GM19467 (cell line): ENCODE measurements around the gene NCOA4.
"Not testable (repeated sequence)": the region's sequence is repeated elsewhere in the genome, so short reads cannot be mapped to it uniquely, and the experiment has no call there.

Experiments
- ATAC-seq: cut with Tn5 transposase; IDR thresholded peaks from one replicate; pipeline ENCODE4 v1.9.1; 2021; ENCODE audit warnings: mild to moderate bottlenecking, moderate library complexity; ENCODE audit not compliant: unreplicated experiment

NCOA4 gene

DNA sequence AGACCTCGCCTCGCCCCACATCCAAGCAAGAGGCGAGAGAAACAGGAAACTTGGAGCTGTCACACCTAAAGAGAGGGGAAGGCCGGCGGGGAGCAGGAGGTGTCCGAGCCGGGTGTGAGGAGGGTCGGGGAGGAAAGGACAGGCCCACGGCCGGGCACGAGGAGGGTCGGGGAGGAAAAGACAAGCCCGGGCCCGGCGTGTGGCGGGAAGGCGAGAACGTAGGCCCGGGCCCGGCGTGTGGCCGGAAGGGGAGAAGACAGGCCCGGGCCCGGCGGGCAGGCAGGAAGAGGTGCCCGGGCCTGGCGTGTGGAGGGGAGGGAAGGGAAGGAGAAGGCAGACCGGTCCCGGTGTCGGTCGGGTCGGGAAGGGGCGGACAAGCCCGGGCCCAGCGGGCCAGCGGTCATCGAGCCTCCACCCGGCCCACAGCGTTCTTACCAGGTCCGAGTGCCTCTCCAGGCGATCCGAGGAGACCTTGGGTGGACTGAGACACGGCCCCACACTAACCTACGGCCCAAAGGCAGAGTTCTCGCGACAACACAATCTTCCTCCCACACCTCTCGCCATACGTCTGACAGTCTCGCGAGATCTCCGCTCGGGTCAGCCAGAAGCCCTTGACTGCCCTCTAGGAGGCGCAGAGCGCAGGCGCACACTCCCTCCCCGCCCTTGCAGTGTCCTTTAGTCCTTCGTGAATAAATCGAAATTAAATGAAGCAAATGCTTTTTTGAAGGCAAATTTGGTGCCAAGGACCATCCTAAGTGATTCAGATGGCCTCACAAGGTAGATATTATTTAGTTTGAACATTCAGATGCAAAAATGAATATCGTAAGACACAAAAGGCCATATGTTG, at the start of gene NCOA4:
Gene NCOA4, minus strand, starts transcription at position 533 of the 847 bp plus-strand sequence. CDS start 13,943 bp downstream, outside the sequence.
- ATAC-seq, result peak; percentile 95

DNA sequence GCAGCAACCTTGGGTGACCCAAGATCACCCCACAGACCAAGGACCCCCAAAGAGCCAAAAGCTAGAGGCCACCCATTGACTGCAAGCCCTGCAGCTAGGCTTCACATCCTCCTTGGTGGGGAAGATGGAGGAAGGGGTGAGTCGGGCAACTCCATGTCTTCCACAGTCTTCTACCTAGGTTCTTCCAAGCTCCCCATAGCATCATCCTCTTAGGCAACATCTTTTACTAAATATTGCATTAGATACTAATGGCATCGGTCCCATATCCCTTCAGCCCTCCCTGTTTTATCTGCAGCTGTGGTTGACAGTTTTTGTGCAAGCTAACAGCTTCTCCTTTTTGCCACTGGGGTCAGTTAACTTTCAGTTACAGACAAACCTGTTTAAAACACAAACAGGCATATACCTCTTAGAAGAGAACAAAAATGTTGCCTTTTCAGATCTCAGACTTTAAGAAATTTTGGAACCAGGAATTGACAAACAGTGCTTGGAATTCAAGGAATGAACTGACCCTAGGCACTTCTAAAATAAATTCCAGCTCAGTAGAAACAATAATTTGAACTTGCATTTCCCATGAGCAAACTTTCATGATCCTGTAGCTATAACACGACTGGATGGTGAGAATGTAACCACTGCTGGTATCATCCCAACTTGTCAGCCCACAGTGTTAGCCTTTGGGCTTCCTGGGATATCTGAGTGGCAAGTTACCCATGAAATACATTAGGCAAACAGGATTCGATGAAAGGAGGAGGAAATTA, 49.6 kb upstream of the NCOA4 start:
- ATAC-seq, result no peak

DNA sequence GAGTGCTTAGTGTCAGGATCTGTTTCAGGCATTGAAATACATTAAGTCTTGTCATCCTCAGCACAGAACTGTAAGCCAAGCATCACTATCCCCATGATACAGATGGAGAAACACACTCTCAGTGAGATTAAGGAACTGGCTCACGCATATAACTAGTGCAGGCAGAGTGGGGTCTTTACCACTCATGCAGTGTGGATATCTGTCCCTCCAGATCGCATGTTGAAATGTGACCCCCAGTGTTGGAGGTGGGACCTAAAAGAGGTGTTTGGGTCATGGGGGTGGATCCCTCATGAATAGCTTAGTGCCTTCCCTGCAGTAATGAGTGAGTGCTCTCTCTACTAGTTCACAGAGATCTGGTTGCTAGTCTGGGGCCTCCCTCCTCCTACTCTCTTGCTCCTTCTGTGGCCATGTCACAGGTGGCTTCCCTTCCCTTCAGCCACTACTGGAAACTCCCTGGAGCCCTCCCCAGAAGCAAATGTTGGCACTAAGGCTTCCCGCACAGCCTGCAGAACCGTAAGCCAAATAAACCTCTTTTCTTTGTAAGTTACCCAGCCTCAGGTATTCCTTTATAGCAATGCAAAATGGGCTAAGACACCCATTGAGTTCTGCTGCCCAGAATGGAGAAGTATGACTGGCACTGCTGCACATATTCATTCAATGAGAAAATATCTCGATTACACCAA, 47.4 kb upstream of the NCOA4 start:
- ATAC-seq, result no peak

DNA sequence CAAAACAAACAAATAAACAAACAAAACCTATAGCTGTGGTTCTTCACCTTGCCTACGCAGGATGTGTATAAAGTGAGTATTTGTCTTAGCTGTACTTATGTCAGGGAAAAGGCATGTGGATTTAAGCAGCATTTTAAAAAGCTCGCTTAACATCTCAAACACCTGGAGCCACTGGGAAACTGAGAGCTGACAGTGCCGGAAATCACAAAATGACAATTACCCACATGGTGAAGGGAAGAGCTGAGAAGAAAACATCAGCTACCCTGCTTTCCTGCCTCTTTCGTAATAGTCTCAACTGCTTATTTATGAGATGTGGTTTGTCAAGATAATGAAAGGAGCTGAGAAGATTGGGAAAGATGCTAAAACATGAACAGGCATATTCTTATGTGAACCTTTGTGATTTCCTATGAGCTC, 46.7 kb upstream of the NCOA4 start:
- no peak for ATAC-seq

DNA sequence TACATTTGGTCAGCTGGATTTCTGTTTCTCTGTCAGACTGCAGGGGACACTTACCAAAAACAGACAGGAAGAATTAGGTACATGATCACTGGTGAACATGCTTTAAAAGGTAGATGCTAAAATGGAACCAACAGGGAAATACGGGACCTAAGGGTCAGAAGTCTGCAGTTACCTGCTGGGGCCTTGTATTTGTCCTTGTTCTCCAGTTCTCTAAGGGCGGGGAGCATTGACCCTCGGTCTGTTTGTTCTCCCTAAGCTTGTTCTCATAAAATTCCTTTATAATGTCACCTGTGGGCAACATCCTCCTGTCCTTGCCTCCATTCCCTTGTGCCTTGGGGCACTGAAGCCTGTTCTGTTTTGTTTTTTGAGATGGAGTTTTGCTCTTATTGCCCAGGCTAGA, 45.4 kb upstream of the NCOA4 start:
- ATAC-seq, result no peak

DNA sequence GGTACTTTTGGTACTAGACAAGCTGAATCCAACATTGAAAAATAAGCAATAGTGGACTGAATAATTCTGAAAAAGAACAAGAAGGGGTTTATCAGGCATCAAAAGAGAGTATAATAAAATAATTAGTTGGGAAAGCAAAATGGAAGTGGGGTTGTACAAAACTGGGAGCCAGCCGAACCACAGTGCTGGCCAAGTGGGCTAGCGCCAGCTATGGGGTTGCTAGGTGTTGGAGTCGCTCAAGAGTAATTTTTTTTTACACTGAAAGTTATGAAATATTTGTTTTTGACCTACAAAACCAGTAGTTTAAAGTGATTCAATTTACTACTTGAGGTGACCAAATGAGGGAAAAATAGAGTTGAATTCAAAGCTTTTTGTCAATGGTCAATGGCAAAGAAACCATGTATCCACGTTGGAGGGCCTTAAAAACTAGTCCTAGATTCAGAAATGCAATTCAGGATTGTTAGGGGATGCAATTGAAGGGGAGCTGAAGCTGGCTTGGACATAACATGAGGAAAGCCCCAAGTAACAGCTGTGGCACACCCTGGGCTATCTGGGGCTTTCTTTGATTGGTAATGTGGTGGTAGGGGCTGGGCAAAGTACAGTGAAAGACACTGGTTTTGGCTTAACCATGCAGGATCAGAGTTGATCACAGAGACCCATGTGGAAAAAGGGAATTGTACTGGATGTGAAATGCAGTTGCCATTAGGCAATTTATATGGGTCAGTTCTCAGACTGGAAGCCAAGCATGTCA, 43.9 kb upstream of the NCOA4 start:
- ATAC-seq, result no peak

- ATAC-seq, result no peak
Observed at GRCh38 chr10:46073564-46073963, 43.1 kb upstream of the NCOA4 start.

DNA sequence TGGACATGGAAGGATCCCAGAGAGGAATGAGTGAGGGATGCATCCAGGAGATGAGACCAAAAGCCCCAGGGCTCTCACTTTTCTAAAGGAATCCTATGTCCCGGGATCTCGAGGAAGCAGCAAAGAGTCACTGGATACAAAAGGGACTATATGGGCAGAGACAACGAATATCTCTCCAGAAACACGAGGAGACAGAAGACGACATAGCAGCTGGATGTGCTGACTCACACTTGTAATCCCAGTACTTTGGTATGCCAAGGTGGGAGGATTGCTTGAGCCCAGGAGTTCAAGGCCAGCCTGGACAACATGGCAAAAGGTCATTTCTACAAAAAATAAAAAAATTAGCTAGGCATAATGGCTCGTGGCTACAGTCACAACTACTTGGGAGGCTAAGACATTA, 40.3 kb upstream of the NCOA4 start:
- no peak for ATAC-seq

DNA sequence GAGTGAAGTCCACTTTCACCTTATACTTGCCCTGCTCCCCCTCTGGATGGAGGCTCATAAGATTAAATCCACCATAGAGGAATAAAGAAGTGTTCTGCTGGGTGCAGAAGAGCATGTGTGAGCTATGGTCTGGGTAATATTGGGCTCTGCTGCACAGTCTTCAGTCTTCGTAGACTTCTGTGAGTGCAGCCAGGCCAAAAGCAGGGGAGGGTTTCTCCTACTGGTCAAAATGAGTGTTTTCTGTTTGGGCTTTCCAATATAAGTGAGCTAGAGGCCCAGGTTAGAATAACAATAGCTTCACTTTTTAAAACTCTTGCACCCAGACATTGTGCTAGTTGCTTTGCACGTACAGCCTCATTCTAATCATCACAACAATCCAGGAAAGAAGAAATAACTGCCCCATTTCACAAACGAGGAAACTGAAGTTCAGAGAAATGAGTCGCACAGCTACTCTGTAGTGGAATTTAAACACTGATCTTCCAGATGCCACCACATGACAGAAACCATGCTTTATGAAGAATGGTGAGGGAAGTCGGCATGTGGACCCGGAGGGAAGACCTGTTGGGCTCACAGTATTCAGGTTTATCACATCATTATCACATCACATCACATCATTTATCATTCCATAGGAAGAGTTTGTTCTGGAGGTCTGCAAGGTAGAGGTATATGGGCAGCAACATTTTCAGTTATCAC, 39.5 kb upstream of the NCOA4 start:
- ATAC-seq, result no peak

DNA sequence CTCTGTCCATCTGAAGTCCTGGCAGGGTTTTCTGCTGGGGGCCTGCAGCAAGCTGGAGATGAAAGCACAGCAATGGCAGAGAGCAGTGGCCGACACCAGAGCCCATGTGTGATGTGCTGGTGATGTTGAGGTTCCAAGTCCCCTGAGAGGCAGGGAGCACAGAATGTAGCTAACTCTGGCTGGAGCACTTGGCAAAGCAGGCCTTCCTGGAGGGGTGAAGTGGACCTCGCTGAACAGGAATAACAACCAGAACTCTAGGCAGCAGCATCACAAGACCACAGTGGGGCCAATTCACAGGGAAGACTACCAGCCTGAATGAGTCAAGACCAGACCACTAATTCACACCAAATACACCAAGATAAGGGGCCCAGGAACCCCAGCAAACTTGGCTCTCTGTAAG, 38.5 kb upstream of the NCOA4 start:
- no peak for ATAC-seq

- ATAC-seq, result no peak
Observed at GRCh38 chr10:46068117-46068516, 37.7 kb upstream of the NCOA4 start.

- ATAC-seq, result no peak
Observed at GRCh38 chr10:46064269-46064817, 33.9 kb upstream of the NCOA4 start.

DNA sequence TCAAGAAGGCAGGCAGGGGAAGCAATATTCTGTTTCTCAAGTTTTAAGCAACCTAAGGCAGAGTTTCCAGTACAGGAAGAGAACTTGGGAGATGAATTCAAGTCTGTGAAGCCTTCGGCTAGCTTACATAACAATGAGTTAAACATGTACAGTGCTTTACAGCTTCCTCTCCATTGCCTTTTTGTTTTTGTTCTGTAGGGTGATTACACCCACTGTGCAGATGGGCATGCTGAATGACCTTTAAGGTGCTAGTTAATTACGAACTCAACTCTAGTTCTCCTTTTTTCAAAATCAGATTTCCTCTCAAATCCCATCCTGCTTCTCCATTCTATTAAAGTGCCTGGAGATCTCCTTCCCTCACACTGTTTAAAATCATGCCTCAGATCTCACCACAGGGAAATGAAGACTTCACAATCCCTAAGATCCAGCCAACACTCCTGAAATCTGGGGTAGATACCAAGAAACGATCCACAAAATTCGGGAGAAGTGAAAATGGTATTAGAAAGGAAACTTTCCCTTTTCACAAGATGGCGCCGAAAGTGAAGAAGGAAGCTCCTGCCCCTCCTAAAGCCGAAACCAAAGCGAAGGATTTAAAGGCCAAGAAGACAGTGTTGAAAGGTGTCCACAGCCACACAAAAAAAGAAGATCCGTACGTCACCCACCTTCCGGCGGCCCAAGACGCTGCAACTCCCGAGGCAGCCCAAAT, 32.5 kb upstream of the NCOA4 start:
- no peak for ATAC-seq

DNA sequence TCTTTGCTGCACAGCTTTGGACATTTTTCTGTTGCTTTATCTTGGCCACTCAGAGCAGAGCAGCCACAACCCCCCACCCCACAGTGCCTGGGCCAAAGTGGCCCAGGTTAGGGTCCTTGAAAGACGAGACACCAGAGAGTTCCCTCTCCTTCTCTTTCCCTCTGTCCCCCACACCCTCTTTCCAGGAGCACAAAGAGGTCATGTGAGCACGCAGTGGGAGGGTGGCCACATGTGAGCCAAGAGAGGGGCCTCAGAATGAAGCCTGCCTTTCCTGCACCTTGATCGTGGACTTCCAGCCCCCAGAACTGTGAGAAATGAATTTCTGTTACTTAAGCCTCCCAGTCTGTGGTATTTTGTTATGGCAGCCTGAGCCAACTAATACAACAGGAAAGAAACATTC, 30.3 kb upstream of the NCOA4 start:
- no peak for ATAC-seq

DNA sequence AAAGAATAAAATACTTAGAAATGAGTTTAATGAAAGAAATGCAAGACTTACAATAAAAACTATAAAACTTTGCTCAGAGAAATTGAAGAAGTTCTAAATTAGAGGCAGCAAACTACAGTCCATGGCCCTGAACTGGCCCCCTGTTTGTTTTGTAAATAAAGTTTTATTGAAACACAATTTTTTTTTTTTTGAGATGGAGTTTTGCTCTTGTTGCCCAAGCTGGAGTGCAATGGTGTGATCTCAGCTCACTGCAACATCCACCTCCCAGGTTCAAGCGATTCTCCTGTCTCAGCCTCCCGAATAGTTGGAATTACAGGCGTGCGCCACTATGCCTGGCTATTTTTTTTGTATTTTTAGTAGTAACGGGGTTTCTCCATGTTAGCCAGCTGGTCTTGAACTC, 27.5 kb upstream of the NCOA4 start:
- ATAC-seq, result not testable (repeated sequence)

GRCh38 chr10:46057038-46057437, 26.6 kb upstream of the NCOA4 start:
- no peak for ATAC-seq

DNA sequence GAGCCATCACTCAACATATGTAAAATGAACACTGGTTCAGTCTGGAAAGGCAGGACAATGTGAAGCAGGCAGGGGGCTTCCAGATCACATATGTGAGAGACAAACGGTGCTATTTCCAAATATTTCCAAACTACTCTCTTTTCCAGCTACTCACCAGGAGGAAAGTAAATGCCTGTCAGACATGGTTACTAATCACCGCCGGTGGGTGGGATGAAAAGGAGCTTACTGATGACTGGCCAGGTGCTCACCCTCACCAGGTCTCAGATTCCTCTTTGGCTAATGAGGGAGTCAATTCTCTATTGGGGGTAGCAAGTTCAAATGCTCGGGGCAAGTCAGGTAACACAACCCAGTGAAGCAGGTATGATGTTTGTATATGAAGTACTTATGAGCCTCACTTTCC, 25.3 kb upstream of the NCOA4 start:
- ATAC-seq, result no peak

DNA sequence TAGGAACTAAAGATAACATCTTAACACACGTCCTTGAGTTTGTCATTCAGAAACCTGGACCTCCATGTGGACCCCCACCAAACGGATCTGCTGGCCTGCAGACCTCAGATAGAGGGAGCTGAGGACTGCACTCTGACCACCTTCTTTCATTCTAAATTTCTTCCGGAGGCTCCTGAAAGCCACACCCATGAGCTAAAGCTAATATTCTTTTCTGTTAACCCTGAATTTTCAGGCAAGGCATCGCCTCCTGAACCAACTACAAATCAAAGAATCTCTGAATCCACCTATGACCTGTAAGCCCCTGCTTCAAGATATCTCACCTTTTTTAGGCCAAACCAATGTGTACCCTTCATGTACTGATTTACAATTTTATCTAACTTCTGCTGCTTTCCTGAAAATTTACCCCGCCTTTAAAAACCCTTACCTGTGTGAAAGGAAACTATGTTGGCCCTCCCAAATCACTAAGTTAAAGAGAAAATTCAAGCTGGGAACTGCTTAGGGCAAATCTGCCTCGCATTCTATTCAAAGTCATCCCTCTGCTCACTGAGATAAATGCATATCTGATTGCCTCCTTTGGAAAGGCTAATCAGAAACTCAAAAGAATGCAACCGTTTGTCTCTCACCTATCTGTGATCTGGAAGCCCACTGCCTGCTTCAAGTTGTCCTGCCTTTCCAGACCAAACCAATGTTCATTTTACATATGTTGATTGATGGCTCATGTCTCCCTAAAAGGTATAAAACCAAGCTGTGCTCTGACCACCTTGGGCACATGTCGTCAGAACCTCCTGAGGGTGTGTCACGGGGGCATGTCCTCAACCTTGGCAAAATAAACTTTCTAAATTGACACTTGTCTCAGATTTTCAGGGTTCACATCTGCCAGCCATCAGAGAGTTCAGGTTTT, 23.4 kb upstream of the NCOA4 start:
- no peak for ATAC-seq
